Endothelial cell of umbilical vein (primary cell): ENCODE measurements around the gene NTN3.

ENCODE experiments used
- CTCF ChIP-seq, 2 donors: IDR thresholded peaks; 1 replicate in 1 of 2; 2 replicates in 1 of 2; pipeline ENCODE4 v1.5.1; 2011; ENCODE audit warnings: low read length in 2 of 2, mild to moderate bottlenecking in 2 of 2, moderate library complexity in 2 of 2, control low read depth in 1 of 2, inconsistent platforms in 1 of 2, low read depth in 1 of 2; ENCODE audit not compliant: insufficient read depth in 1 of 2; ENCODE audit errors: extremely low read depth in 1 of 2
- EZH2 ChIP-seq: IDR thresholded peaks from 2 replicates; pipeline ENCODE4 v1.6.1; 2012; ENCODE audit warnings: borderline replicate concordance, low read depth, mild to moderate bottlenecking, moderate library complexity, low read length, inconsistent platforms; ENCODE audit not compliant: severe bottlenecking
- FOS ChIP-seq: IDR thresholded peaks from 2 replicates; pipeline ENCODE4 v1.6.1; 2011; ENCODE audit warnings: mild to moderate bottlenecking, low read length, moderate library complexity, borderline replicate concordance; ENCODE audit not compliant: insufficient read depth
- GATA2 ChIP-seq: IDR thresholded peaks from 2 replicates; pipeline ENCODE4 v1.7.0; 2011; ENCODE audit warnings: low read depth, mild to moderate bottlenecking, moderate library complexity, mixed read lengths, low read length; ENCODE audit not compliant: insufficient read length, insufficient read depth
- JUN ChIP-seq: IDR thresholded peaks from 2 replicates; pipeline ENCODE4 v1.6.1; 2011; ENCODE audit warnings: borderline replicate concordance, low read depth; ENCODE audit not compliant: insufficient read length, insufficient read depth
- MAX ChIP-seq: IDR thresholded peaks from 2 replicates; pipeline ENCODE4 v1.6.1; 2011; ENCODE audit not compliant: insufficient read depth, insufficient read length
- POLR2A ChIP-seq: IDR thresholded peaks from 2 replicates; pipeline ENCODE4 v1.6.1; 2012; ENCODE audit warnings: low read depth, mild to moderate bottlenecking, control low read depth, low read length

- TF ChIP-seq EZH2 (no peak), MAX (no peak), CTCF (IDR thresholded peaks at IDR 0.05; ENCODE audit: extremely low read depth in 1 of 2, insufficient read depth in 1 of 2, low read depth in 1 of 2, low read length in 2 of 2) (no peak), JUN (no peak), GATA2 (no peak), FOS (no peak), POLR2A (no peak)
Measured at GRCh38 chr16:2460916-2461315, 10.2 kb upstream of the NTN3 start.
